Neuron (in vitro differentiated cells): ENCODE results near the gene LRRC51.
A peak's percentile ranks its signal among the peaks of the same experiment; 100 is the strongest.

Experiments used
- H2AFZ ChIP-seq: one replicate; pipeline ENCODE4 v1.6.1; 2013; ENCODE audit warnings: low read depth, mild to moderate bottlenecking, inconsistent platforms, low read length, moderate library complexity
- H3K27me3 ChIP-seq: one replicate; pipeline ENCODE4 v1.6.1; 2013; ENCODE audit warnings: low read length; ENCODE audit not compliant: insufficient read depth
- H3K36me3 ChIP-seq: one replicate; pipeline ENCODE4 v1.6.1; 2013; ENCODE audit warnings: low read length; ENCODE audit not compliant: insufficient read depth
- H3K4me1 ChIP-seq: one replicate; pipeline ENCODE4 v1.6.1; 2013; ENCODE audit warnings: low read length; ENCODE audit not compliant: insufficient read depth
- H3K4me3 ChIP-seq: 2 replicates; pipeline ENCODE4 v1.5.1; 2013; ENCODE audit warnings: mild to moderate bottlenecking, low read length, moderate library complexity
- H3K9me3 ChIP-seq: one replicate; pipeline ENCODE4 v1.6.1; 2013; ENCODE audit warnings: low read length

Gene LRRC51

DNA sequence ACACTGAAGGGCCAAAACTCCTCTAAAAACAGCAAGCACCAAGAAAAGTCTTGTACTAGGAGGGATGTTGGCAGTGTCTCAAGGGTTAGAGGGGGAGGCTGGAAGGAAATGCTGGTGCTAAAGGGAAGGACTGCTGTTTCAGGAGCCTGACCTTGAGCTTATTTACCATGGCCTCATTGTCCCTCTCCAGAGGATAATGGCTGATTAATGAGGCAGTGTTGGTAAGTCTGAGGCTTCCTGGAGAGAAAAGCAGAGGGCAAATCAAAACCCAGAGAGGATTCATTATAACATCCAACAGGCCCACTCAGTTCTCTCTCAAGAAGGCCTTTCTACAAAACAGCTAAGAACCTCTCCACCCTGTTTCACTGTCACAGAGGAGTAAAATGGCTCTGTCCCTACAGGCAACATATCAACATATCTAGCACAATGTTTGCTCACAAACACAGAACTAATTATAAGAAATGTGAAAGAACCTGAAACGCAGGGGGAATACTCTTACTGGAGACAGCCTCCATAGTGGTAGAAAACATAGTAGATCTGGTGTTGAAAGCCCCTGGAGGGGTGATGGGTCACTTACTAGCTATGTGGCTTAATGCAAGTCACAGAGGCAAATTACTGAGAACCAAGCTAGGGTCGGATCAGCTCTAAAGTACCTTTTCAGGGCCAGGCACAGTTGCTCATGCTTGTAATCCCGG is 31.7 kb upstream of the LRRC51 start:
- Histone ChIP-seq H3K9me3 (no peaks in the 10 kb centered on the region), H2AFZ (no peak overlapping the region), H3K27me3 (no peaks in the 10 kb centered on the region), H3K36me3 (peaks cover 5% of the 10 kb centered on the region), H3K4me3 (no peak overlapping the region), H3K4me1 (peaks cover 9% of the 10 kb centered on the region)

DNA sequence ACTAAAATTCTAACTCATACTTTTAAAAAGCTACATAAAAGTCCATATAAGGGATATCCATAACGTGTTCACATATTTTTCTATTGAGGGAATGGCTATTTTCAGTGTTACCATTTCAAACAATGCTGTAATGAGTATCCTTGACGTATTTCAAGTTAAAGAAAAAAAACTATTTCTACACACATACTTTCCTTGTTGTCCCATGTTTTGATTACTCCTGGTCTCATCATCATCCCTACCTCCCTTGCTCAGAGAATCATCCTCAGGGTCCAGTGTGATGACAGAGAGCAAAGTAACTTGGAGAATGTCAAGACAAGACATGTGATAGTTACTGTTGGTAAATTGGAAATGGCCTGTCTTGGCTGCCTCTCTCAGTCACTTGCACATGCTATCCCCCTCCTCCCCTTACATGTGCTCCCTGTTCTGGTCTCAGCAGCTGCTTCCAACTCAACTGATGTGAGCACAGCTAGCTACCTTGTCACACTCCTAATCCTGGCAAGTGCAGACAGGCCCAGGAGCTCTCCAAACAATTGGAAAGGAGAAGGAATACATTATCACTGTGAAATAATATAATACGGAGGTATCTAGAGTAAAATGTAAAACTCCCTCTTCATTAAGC is 22.1 kb upstream of the LRRC51 start:
- peaks cover 1% of the 10 kb centered on the region for H3K4me1 ChIP-seq
- no peak overlapping the region for H2AFZ ChIP-seq
- no peaks in the 10 kb centered on the region for H3K27me3 ChIP-seq
- peaks cover 13% of the 10 kb centered on the region for H3K36me3 ChIP-seq
- no peak overlapping the region for H3K4me3 ChIP-seq
- no peaks in the 10 kb centered on the region for H3K9me3 ChIP-seq

DNA sequence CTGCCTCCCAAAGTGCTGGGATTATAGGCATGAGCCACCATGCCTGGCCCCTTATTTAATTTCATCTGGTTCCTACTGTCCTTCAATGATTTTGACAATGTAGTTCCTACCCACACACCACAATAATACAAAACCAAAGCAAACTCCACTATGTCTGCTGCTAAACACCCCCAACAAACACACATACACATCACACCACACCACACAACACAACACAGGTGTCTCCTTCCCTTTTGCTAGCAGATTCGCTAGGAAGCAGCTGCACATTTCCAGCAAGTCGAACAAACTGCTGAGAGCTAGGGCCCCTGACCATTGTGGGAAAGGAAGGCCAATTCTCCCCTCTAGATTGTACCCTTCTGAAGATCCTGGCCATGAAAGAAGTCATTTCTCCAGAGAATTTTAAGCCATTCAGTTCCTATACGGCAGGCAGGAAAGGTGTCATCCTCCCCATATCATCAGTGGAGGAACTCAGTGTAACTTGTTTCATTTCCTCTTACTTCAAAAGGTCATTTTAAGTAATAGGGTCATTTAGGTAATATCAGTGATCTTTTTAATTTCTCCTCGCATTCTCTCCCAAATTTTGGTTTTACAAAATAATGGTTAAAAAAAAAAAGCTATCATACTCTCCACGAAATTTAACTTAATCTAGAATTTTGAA is 18.8 kb upstream of the LRRC51 start:
- H3K9me3 ChIP-seq = no peaks in the 10 kb centered on the region
- H2AFZ ChIP-seq = no peak overlapping the region
- no peak overlapping the region for H3K4me3 ChIP-seq
- H3K4me1 ChIP-seq = no peaks in the 10 kb centered on the region
- H3K36me3 ChIP-seq = peaks cover 13% of the 10 kb centered on the region
- H3K27me3 ChIP-seq = no peaks in the 10 kb centered on the region

GRCh38 chr11:72066855-72067254 is 13.8 kb upstream of the LRRC51 start:
- Histone ChIP-seq H3K9me3 (no peaks in the 10 kb centered on the region), H2AFZ (no peak overlapping the region), H3K4me1 (peaks cover 9% of the 10 kb centered on the region), H3K4me3 (no peak overlapping the region), H3K27me3 (no peaks in the 10 kb centered on the region), H3K36me3 (peaks cover 15% of the 10 kb centered on the region)

GRCh38 chr11:72067266-72067665 is 13.4 kb upstream of the LRRC51 start:
- Histone ChIP-seq H3K4me1 (peaks cover 13% of the 10 kb centered on the region), H3K9me3 (no peaks in the 10 kb centered on the region), H2AFZ (no peak overlapping the region), H3K4me3 (no peak overlapping the region), H3K27me3 (no peaks in the 10 kb centered on the region), H3K36me3 (peaks cover 12% of the 10 kb centered on the region)

- no peak overlapping the region for H2AFZ ChIP-seq
- no peaks in the 10 kb centered on the region for H3K27me3 ChIP-seq
- no peak overlapping the region for H3K4me3 ChIP-seq
- H3K36me3 ChIP-seq = peaks cover 12% of the 10 kb centered on the region
- peaks cover 17% of the 10 kb centered on the region for H3K4me1 ChIP-seq
- H3K9me3 ChIP-seq = no peaks in the 10 kb centered on the region
These were observed 13.0 kb upstream of the LRRC51 start for GRCh38 chr11:72067676-72068075.

DNA sequence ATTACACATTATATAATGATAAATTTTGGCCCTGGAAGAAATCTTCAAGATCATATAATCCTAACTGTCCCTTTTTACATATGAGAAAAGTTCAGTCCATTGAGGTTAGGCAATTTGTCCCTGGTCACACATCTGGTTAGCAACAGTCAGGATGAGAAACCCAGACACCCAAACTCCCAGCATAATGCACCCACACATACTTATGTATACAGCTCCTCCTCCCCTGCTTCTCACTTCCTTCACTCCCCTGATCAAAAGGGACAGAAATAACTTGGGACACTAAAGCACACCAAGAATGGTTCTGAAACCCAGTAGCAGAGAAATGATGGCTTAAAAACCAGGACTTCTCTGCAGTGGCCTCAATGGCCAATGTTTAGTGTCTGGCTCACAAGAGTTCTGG is 11.4 kb upstream of the LRRC51 start:
- Histone ChIP-seq H3K4me1 (peaks cover 18% of the 10 kb centered on the region), H3K27me3 (no peaks in the 10 kb centered on the region), H3K4me3 (no peak overlapping the region)

DNA sequence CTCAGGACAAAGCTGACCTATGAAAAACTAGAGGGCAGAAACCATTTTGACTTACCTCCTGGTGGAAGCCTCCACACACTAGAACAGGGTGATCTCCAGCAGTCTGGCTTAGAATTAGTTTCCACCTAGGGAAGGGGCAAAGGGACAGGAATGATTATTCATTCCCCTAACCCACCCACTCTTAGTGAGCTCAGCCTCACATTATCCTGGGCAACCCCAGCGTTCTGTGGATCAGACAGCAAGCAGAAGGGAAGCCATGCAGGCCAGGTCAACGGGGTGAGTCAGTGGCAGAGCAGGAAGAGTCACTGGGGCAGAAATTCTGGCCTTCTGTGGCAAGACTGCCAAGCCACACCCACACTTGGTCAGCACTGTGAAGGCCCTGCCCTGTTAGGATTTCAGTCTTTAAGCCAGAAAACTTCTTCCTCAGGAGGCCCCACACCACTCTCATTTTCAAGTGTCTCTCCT is 10.8 kb upstream of the LRRC51 start:
- no peaks in the 10 kb centered on the region for H3K27me3 ChIP-seq
- H2AFZ ChIP-seq = no peak overlapping the region
- no peaks in the 10 kb centered on the region for H3K9me3 ChIP-seq
- H3K4me1 ChIP-seq = peaks cover 18% of the 10 kb centered on the region
- peaks cover 12% of the 10 kb centered on the region for H3K36me3 ChIP-seq
- no peak overlapping the region for H3K4me3 ChIP-seq

More for the DNA sequence above, 11.4 kb upstream of the LRRC51 start:
- peaks cover 12% of the 10 kb centered on the region for H3K36me3 ChIP-seq
- H2AFZ ChIP-seq = no peak overlapping the region
- H3K9me3 ChIP-seq = no peaks in the 10 kb centered on the region

DNA sequence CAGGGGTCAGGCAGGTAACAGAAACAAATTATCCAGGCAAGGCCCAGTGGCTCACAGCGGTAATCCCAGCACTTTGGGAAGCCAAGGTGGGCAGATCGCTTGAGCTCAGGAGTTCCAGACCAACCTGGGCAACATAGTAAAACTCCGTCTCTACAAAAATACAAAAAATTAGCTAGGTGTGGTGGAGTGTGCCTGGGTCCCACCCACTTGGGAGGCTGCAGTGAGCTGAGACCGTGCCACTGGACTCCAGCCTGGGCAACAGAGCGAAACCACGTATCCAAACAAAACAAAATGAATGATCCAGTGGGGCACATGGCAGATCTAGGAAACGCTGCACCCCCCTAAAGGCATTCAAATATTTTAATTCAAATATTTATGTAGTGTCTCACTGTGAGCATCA is 10.2 kb upstream of the LRRC51 start:
- Histone ChIP-seq H3K27me3 (no peaks in the 10 kb centered on the region), H3K36me3 (peaks cover 12% of the 10 kb centered on the region), H2AFZ (no peak overlapping the region), H3K4me3 (no peak overlapping the region), H3K9me3 (no peaks in the 10 kb centered on the region), H3K4me1 (peaks cover 18% of the 10 kb centered on the region)

DNA sequence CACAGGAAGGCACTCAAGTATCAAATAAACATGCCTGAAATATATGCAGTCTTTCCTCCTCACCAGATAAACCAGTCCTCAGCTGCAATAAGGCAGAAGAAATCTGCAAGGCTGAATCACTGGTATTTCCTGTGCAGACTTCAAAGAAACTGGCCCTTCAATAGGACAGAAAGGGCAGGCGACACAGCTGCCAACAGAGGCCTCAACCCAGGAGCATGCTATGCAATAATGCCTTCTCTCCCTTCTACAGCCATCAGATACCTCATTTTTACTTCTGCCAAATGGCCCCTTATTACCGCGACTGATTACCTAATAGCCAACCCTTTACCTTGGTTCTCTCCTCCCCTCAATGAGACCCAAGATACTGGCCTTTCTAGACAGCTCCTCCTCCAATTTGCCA is 8.3 kb upstream of the LRRC51 start:
- Histone ChIP-seq H3K27me3 (no peaks in the 10 kb centered on the region), H3K4me3 (no peak overlapping the region), H3K36me3 (peaks cover 12% of the 10 kb centered on the region), H2AFZ (no peak overlapping the region), H3K4me1 (peaks cover 18% of the 10 kb centered on the region), H3K9me3 (no peaks in the 10 kb centered on the region)

GRCh38 chr11:72075109-72075508 is 5.5 kb upstream of the LRRC51 start:
- H3K4me1 ChIP-seq = peaks cover 27% of the 10 kb centered on the region
- no peaks in the 10 kb centered on the region for H3K36me3 ChIP-seq
- H3K27me3 ChIP-seq = no peaks in the 10 kb centered on the region
- H3K4me3 ChIP-seq = no peak overlapping the region
- H2AFZ ChIP-seq = no peak overlapping the region
- no peaks in the 10 kb centered on the region for H3K9me3 ChIP-seq

GRCh38 chr11:72075756-72076155 is 4.9 kb upstream of the LRRC51 start:
- H3K4me3 ChIP-seq = no peak overlapping the region
- no peak overlapping the region for H2AFZ ChIP-seq
- no peaks in the 10 kb centered on the region for H3K36me3 ChIP-seq
- H3K9me3 ChIP-seq = no peaks in the 10 kb centered on the region
- H3K27me3 ChIP-seq = no peaks in the 10 kb centered on the region
- H3K4me1 ChIP-seq = peaks cover 22% of the 10 kb centered on the region

DNA sequence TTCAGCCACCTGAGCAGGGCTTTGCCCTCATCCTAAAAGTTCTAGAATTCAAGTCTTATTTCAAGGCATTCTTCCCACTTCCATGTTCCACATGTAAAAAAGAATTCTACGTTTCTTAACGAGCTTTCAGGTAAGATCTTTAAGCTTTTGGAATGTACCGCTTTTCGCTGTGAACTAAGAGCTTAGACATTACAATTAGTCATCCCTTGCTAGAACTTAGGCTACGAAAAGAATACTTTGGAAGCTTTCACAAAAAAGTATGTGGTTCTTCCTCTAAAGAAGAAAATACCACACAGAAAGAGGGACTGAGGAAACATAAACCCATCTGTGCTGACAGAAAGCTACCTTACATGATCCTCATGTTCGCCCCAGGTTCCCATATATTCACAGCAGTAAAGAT is 2.2 kb upstream of the LRRC51 start:
- no peaks in the 10 kb centered on the region for H3K9me3 ChIP-seq
- H2AFZ ChIP-seq = no peak overlapping the region
- no peaks in the 10 kb centered on the region for H3K36me3 ChIP-seq
- peak overlapping the region; percentile 92 for H3K4me3 ChIP-seq
- no peaks in the 10 kb centered on the region for H3K27me3 ChIP-seq
- peaks cover 17% of the 10 kb centered on the region for H3K4me1 ChIP-seq
